Suprapubic skin (tissue), 4 donors: ENCODE results near the gene ASPDH. TPM values are rescaled to one million over a fixed set of nuclear protein-coding genes. Genes with fewer than 3 reads are reported as not detected.

Experiments used
- DNase-seq, 2 donors: peaks; one replicate each; pipeline ENCODE4 v3.0.0-alpha.2; 2019; ENCODE audit warnings: low spot score in 2 of 2
- H3K27ac ChIP-seq: fragments of 200-600 bp; sonication (generic); one replicate; pipeline ENCODE4 v1.5.1; 2019
- H3K27me3 ChIP-seq: fragments of 200-600 bp; sonication (generic); one replicate; pipeline ENCODE4 v1.5.1; 2019
- H3K36me3 ChIP-seq: fragments of 200-600 bp; sonication (generic); one replicate; pipeline ENCODE4 v1.5.1; 2019
- H3K4me1 ChIP-seq: fragments of 200-600 bp; sonication (generic); one replicate; pipeline ENCODE4 v1.5.1; 2019
- H3K4me3 ChIP-seq: fragments of 200-600 bp; sonication (generic); one replicate; pipeline ENCODE4 v1.5.1; 2019; ENCODE audit warnings: mild to moderate bottlenecking
- H3K9me3 ChIP-seq: fragments of 200-600 bp; sonication (generic); one replicate; pipeline ENCODE4 v1.5.1; 2019
- EP300 ChIP-seq: sonication (generic); formaldehyde crosslinking; IDR thresholded peaks from one replicate; pipeline ENCODE4 v1.6.1; 2017; ENCODE audit warnings: antibody characterized with exemption
- POLR2A ChIP-seq, 2 donors: fragments of 450-650 bp; IDR thresholded peaks; one replicate each; pipeline ENCODE4 v1.6.1; 2017; ENCODE audit warnings: antibody characterized with exemption in 2 of 2, mild to moderate bottlenecking in 2 of 2, moderate library complexity in 2 of 2
- POLR2AphosphoS5 ChIP-seq, 3 donors: sonication (generic); formaldehyde crosslinking; IDR thresholded peaks; one replicate each; pipeline ENCODE4 v1.6.1; 2017; ENCODE audit warnings: antibody characterized with exemption in 3 of 3
- whole genome bisulfite sequencing: methylation state at CpG from one replicate; pipeline ENCODE4 v1.1.5; 2018; 5-methylcytosine and 5-hydroxymethylcytosine counted together
- total RNA-seq, 4 donors: library from RNA; depleted of rRNA; stranded (reverse); fragments of >200 nt; gene quantifications; one replicate each; pipeline ENCODE4 v1.1.0, GENCODE V29; 2016
- TF ChIP-seq, protein P1 (sequence below), 2 donors: fragments of 200-600 bp in 1 of 2; fragments of 450-650 bp in 1 of 2; sonication (generic) in 1 of 2; IDR thresholded peaks; one replicate each; pipeline ENCODE4 v1.5.1; 2016 to 2019; ENCODE audit warnings: antibody characterized with exemption in 2 of 2, mild to moderate bottlenecking in 1 of 2, moderate library complexity in 1 of 2

The ASPDH gene
- total RNA-seq, 4 donors from 2014 or later: not detected

DNA sequence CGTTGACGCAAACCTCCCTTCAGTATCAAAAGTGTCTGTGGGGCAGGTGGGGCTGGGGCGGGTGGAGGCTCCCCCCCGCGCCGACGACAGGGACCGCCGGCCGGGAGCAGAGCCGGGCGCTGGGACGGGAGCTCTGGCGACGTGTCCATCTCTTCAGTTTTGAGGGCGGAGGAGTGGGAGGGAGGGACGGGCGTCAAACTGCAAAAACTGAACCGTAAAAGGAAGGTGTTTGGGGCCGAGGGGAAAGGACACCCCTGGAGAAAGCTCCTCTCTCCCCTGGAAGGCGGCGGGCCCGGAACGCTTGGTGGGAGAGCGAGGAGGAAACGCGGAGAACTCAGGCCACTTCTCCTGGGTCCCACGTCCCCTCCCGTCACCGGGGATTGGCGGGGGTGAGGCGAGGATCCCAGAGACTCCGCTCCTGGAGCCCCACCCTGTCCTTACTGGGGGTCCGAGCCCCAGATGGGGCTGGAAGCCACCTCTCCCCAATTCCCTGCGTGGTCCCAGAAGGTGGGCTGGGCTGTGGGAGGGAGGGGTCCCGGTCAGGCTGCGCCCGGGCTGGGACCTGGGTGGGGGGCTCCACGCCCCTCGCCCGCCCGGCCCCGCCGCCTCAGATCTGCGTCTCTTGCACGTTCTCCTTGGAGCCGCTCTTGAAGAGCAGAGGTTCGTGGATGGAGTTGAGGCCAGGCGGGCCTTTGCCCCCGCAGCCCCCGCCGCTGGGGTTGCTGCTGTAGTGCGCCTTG lies 3.4 kb upstream of the ASPDH start:
- no peak for TF ChIP-seq POLR2A (IDR thresholded peaks at IDR 0.05)
- no peak for TF ChIP-seq POLR2AphosphoS5 (IDR thresholded peaks at IDR 0.05)
- TF ChIP-seq EP300: no peak
- TF ChIP-seq, protein P1, sequence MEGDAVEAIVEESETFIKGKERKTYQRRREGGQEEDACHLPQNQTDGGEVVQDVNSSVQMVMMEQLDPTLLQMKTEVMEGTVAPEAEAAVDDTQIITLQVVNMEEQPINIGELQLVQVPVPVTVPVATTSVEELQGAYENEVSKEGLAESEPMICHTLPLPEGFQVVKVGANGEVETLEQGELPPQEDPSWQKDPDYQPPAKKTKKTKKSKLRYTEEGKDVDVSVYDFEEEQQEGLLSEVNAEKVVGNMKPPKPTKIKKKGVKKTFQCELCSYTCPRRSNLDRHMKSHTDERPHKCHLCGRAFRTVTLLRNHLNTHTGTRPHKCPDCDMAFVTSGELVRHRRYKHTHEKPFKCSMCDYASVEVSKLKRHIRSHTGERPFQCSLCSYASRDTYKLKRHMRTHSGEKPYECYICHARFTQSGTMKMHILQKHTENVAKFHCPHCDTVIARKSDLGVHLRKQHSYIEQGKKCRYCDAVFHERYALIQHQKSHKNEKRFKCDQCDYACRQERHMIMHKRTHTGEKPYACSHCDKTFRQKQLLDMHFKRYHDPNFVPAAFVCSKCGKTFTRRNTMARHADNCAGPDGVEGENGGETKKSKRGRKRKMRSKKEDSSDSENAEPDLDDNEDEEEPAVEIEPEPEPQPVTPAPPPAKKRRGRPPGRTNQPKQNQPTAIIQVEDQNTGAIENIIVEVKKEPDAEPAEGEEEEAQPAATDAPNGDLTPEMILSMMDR (IDR thresholded peaks at IDR 0.05): no peak
- WGBS: 43% methylated on average over 30 of the region's 53 CpGs
- Histone ChIP-seq H3K4me1 (no peaks in the 10 kb centered on the region), H3K27ac (no peak overlapping the region), H3K36me3 (no peaks in the 10 kb centered on the region), H3K27me3 (no peaks in the 10 kb centered on the region), H3K4me3 (no peak overlapping the region), H3K9me3 (no peaks in the 10 kb centered on the region)
- peak in 1 of 2 donors; percentile 65 for DNase-seq

DNA sequence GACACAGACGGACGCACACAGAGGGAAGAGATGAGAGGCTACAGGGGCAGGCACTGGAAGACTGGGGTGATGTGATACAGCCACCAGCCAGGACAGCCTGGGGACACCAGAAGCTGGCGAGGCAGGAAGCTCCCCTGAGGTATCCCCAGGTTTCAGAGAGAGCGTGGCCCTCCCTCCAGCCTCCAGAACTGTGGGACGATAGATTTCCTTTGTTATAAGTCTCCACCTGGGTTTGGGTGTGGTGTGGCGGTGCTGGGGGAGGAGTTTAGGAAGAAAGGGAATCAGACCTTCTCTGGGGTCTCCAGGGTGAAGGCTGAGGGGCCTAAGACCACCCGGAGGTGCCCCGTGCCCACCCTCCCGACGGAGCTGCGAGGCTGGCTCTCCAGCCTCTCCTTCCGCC lies 2.7 kb upstream of the ASPDH start:
- H3K4me3 ChIP-seq: no peak overlapping the region
- H3K27ac ChIP-seq: no peak overlapping the region
- peak in 1 of 2 donors; percentile 44 for DNase-seq
- H3K27me3 ChIP-seq: no peaks in the 10 kb centered on the region
- H3K4me1 ChIP-seq: peaks cover 4% of the 10 kb centered on the region
- no peaks in the 10 kb centered on the region for H3K36me3 ChIP-seq
- 41% methylated on average over 12 of the region's 12 CpGs for WGBS
- TF ChIP-seq, protein P1 (IDR thresholded peaks at IDR 0.05): no peak
- TF ChIP-seq POLR2AphosphoS5 (IDR thresholded peaks at IDR 0.05) (no peak), EP300 (no peak), POLR2A (IDR thresholded peaks at IDR 0.05) (no peak)
- no peaks in the 10 kb centered on the region for H3K9me3 ChIP-seq

DNA sequence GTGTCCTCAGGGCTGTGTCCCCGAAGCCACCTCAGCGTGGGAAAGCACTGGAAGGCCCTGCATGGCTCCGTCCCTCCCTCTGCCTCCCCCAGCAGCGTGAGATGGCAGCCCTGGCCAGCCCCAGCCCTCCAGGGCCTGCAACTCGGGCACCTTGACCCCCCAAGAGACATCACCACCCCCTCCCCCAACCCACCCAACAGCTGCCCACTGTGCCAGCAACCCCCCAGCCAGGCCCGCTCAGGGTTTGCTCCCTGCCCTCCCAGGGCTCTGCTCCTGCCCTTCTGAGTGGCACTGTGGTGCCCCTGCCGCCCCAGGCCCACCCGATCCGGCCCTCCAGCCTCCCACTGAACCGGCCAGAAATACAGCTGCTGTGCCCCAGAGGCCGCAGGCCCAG lies 1.5 kb upstream of the ASPDH start:
- no peak for TF ChIP-seq POLR2AphosphoS5 (IDR thresholded peaks at IDR 0.05)
- TF ChIP-seq POLR2A (IDR thresholded peaks at IDR 0.05): no peak
- TF ChIP-seq, protein P1 (IDR thresholded peaks at IDR 0.05): no peak
- TF ChIP-seq EP300: no peak
- Histone ChIP-seq H3K4me1 (peaks cover 14% of the 10 kb centered on the region), H3K27ac (no peak overlapping the region), H3K4me3 (no peak overlapping the region), H3K36me3 (no peaks in the 10 kb centered on the region), H3K9me3 (no peaks in the 10 kb centered on the region), H3K27me3 (no peaks in the 10 kb centered on the region)
- WGBS: 77% methylated on average over 7 of the region's 11 CpGs
- DNase-seq: peak in 1 of 2 donors; percentile 65

DNA sequence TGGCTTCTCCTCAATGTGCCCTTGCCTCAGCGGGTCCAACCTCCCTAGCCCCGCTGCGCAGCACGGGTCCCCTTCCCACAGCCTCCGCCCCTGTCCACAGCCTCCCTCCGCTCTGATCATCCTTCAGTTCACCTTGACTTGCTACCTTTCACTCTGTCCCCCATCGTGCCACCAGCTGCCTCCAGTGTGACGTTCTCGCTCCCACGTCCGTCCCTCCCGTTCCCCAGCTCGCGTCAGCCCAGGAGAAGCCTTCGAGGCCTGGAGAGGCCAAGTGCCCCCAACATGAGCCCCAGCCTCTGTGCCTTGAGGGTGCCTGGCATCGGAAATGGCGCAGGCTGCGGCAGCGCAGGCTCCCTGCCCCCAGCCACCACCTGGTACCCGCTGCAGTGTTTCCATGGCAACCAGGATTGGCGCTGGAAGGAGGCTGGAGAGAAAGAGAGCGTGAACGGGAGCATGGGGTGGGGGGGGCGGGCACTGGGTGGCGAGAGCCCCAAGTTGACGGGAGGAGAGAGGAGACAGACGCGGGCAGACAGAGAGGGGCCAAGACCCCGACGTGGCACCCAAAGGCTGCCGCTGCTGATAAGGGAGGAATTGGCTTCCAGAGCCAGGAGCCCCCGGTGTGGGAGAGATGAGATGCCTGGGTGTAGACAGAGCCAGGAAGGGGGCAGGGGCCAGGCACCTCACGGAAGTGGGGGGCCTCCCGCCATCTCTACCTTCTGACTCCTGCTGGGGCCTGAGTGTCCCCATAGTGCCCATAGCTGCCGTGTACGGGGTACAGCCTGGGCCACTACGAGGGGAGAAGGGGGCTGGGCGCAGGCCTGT lies 844 bp upstream of the ASPDH start:
- Histone ChIP-seq H3K9me3 (no peaks in the 10 kb centered on the region), H3K27me3 (no peaks in the 10 kb centered on the region), H3K27ac (no peak overlapping the region), H3K4me3 (no peak overlapping the region), H3K36me3 (no peaks in the 10 kb centered on the region), H3K4me1 (peaks cover 16% of the 10 kb centered on the region)
- no peak for TF ChIP-seq POLR2AphosphoS5 (IDR thresholded peaks at IDR 0.05)
- TF ChIP-seq, protein P1 (IDR thresholded peaks at IDR 0.05): no peak
- no peak for TF ChIP-seq POLR2A (IDR thresholded peaks at IDR 0.05)
- no peak for TF ChIP-seq EP300
- DNase-seq: peak in 1 of 2 donors; percentile 75
- WGBS: 38% methylated on average over 35 of the region's 38 CpGs
